Measurements from ENCODE around the gene JAKMIP1. TPM values are rescaled to one million over a fixed set of nuclear protein-coding genes. Genes with fewer than 3 reads are reported as not detected.

Gene JAKMIP1
- total RNA-seq, 2 experiments from 2014 or later: 4.0 to 5.1 TPM

DNA sequence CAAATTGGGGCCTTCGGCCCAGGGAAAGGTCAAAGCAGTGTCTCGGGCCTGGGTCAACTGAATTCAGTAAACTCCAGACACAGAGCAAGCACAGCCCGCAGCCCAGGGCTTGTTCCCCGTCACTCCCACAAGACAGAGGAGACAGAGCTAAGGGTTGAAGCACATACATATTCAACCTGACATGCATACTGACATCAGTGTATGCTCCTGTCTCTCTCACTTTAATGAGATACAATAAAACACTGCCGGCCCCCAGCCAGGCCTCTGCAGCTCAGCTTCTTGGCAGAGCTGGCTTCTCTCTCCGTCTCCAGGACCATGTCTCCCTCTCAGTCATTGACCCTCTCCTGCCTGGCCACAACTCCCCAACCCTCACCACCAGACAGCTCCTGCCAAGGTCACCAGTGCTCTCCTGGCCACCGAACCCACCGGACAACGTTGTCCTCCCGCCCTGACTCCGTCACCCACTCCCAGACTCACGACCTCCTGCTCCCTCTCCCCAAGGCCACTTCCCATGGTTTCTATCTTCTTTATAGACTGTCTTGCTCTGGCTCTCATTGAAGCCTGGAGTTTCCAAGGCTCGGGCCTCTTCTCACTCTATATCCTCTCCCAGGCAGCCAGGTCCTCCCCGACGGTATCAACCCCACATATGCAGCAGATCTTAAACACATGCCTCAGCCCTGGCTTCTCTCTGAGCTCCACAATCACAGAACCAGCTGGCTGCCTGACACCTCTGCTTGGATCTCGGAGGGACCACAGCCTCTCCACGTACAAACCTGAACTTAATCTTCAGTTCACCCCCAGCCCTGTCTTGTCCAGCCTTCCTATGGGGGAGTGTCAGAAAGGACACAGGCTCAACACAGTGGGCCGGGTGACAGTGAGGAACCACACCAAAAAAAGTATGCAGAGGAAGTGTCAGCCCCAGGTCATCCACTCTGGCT, 114.4 kb downstream of the JAKMIP1 start:
- Histone ChIP-seq H3K4me2 (ENCODE audit: low read length) (no peak overlapping the region), H3K36me3 (ENCODE audit: insufficient read depth, low read length) (no peaks in the 10 kb centered on the region), H3K4me3 (ENCODE audit: low read depth, low read length, poor library complexity, severe bottlenecking) (no peak overlapping the region), H3K79me2 (ENCODE audit: insufficient read depth, low read depth, low read length) (no peaks in the 10 kb centered on the region), H3K4me1 (ENCODE audit: insufficient read depth, low read length, poor library complexity, severe bottlenecking) (no peaks in the 10 kb centered on the region), H2AFZ (ENCODE audit: low read length) (no peak overlapping the region), H3K9me2 (ENCODE audit: insufficient read depth, low read length) (no peaks in the 10 kb centered on the region), H3K27ac (ENCODE audit: low read depth, low read length, poor library complexity, severe bottlenecking) (no peak overlapping the region), H3K9me3 (ENCODE audit: low read length) (no peaks in the 10 kb centered on the region), H4K20me1 (ENCODE audit: insufficient read depth, low read length) (no peaks in the 10 kb centered on the region)
- BruUV-seq (replicated peaks): no TSS peak
- no peak for TF ChIP-seq EZH2phosphoT487 (IDR thresholded peaks at IDR 0.05; ENCODE audit: borderline replicate concordance, low read depth, low read length)
- TF ChIP-seq, protein P1, sequence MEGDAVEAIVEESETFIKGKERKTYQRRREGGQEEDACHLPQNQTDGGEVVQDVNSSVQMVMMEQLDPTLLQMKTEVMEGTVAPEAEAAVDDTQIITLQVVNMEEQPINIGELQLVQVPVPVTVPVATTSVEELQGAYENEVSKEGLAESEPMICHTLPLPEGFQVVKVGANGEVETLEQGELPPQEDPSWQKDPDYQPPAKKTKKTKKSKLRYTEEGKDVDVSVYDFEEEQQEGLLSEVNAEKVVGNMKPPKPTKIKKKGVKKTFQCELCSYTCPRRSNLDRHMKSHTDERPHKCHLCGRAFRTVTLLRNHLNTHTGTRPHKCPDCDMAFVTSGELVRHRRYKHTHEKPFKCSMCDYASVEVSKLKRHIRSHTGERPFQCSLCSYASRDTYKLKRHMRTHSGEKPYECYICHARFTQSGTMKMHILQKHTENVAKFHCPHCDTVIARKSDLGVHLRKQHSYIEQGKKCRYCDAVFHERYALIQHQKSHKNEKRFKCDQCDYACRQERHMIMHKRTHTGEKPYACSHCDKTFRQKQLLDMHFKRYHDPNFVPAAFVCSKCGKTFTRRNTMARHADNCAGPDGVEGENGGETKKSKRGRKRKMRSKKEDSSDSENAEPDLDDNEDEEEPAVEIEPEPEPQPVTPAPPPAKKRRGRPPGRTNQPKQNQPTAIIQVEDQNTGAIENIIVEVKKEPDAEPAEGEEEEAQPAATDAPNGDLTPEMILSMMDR (conservative IDR thresholded peaks at IDR 0.05; ENCODE audit: low read length): no peak
- intact Hi-C loops (cut with micrococcal nuclease; ENCODE audit: unreplicated experiment): no loop called here
- DNase-seq (ENCODE audit: low spot score): no peak
- ChIA-PET POLR2A (no interaction called here), CTCF (ENCODE audit: unreplicated experiment) (no interaction called here)

DNA sequence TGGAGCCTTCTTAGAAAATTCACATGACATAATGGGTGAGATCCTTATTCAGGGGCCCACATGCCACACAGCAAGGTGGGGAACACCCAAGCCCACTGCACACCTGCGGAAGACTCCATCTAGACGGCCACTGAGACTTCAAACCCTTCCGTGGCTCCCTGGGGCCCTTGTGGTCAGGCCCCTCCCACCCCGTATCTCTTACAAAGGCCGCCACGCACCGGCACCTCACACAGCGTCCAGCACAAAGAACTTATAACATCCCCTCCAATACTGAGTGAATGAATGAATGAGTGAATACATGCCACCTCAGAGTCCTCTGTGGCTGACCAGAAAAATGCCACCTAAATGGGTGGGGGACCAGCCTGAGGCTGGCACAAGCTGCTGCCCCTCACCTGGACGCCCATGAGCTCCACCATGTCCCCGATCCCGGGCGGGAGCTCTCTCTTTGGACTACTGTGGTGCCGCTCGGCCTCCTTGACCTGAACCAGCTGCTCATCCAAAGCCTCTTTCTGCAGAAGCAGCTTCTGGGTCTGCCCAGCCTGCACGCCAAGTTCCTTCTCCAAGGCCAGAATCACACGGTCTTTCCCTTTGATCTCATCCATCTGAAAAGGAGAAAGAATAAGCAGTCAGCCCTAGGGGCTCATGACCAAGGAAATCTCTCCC, 115.2 kb downstream of the JAKMIP1 start:
- DNase-seq (ENCODE audit: low spot score): no peak
- no peak for TF ChIP-seq EZH2phosphoT487 (IDR thresholded peaks at IDR 0.05; ENCODE audit: borderline replicate concordance, low read depth, low read length)
- TF ChIP-seq, protein P1 (conservative IDR thresholded peaks at IDR 0.05; ENCODE audit: low read length): no peak
- Histone ChIP-seq H3K9me3 (ENCODE audit: low read length) (no peaks in the 10 kb centered on the region), H3K9me2 (ENCODE audit: insufficient read depth, low read length) (no peaks in the 10 kb centered on the region), H3K4me3 (ENCODE audit: low read depth, low read length, poor library complexity, severe bottlenecking) (no peak overlapping the region), H3K4me1 (ENCODE audit: insufficient read depth, low read length, poor library complexity, severe bottlenecking) (no peaks in the 10 kb centered on the region), H4K20me1 (ENCODE audit: insufficient read depth, low read length) (no peaks in the 10 kb centered on the region), H3K79me2 (ENCODE audit: insufficient read depth, low read depth, low read length) (no peaks in the 10 kb centered on the region), H3K27ac (ENCODE audit: low read depth, low read length, poor library complexity, severe bottlenecking) (no peak overlapping the region), H3K36me3 (ENCODE audit: insufficient read depth, low read length) (no peaks in the 10 kb centered on the region), H2AFZ (ENCODE audit: low read length) (no peak overlapping the region), H3K4me2 (ENCODE audit: low read length) (no peak overlapping the region)
- intact Hi-C loops (cut with micrococcal nuclease; ENCODE audit: unreplicated experiment): no loop called here
- BruUV-seq (replicated peaks): no TSS peak
- POLR2A ChIA-PET: interaction anchor here (0.6 kb wide), 1 partner anchor 1917 kb away, joined by 3 read pairs; no protein-coding TSS in a partner anchor
- CTCF ChIA-PET (ENCODE audit: unreplicated experiment): no interaction called here

All from OCI-LY7 (cell line).